SJCRH30 (cell line): ENCODE measurements around the gene DPAGT1. TPM values are rescaled to one million over a fixed set of nuclear protein-coding genes. Genes with fewer than 3 reads are reported as not detected.

Experiments used
- DNase-seq, 2 experiments: peaks; one replicate each; pipeline ENCODE4 v3.0.0-alpha.2; 2015 to 2020
- H3K27ac ChIP-seq: fragments of 250-450 bp; sonication (Bioruptor Pico); 2 replicates; pipeline ENCODE4 v1.5.1; 2020; ENCODE audit warnings: mild to moderate bottlenecking, moderate library complexity
- H3K27me3 ChIP-seq: fragments of 250-450 bp; sonication (Bioruptor Pico); 2 replicates; pipeline ENCODE4 v1.5.1; 2020; ENCODE audit warnings: mild to moderate bottlenecking, moderate library complexity
- H3K36me3 ChIP-seq: fragments of 250-450 bp; sonication (Bioruptor Pico); 2 replicates; pipeline ENCODE4 v1.5.1; 2020; ENCODE audit warnings: mild to moderate bottlenecking, moderate library complexity
- H3K4me1 ChIP-seq: fragments of 250-450 bp; sonication (Bioruptor Pico); 2 replicates; pipeline ENCODE4 v1.5.1; 2020; ENCODE audit warnings: mild to moderate bottlenecking, moderate library complexity
- H3K4me3 ChIP-seq: fragments of 250-450 bp; sonication (Bioruptor Pico); 2 replicates; pipeline ENCODE4 v1.5.1; 2020; ENCODE audit warnings: mild to moderate bottlenecking, moderate library complexity
- H3K9me3 ChIP-seq: fragments of 250-450 bp; sonication (Bioruptor Pico); replicated peaks from 2 replicates; pipeline ENCODE4 v1.5.1; 2020; ENCODE audit warnings: mild to moderate bottlenecking, moderate library complexity
- total RNA-seq: library from RNA; depleted of rRNA; stranded (reverse); fragments of >200 nt; shearing (Covaris generic); gene quantifications from 2 replicates; pipeline ENCODE4 v1.2.3, GENCODE V29; 2014; rRNA removed

The DPAGT1 gene
- total RNA-seq, 1 experiment from 2014 or later, result 23.7 TPM

DNA sequence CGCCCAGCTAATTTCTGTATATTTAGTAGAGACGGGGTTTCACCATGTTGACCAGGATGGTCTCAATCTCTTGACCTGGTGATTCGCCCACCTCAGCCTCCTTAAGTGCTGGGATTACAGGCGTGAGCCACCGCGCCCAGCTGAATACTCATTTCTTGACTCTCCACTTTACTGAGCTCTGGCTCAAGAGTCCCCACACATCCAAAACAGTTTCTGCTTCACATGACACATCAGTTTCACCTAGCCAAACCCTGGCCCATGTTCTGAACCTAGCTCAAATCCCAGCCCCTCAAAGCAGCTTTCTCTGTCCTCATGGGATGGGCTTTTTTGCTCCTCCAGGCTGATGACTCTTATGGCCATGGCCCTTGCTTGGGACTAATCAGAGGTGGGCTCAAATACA, 54.4 kb downstream of the DPAGT1 start:
- Histone ChIP-seq H3K27me3 (no peaks in the 10 kb centered on the region), H3K9me3 (no peaks in the 10 kb centered on the region), H3K4me1 (no peaks in the 10 kb centered on the region), H3K36me3 (peaks cover 2% of the 10 kb centered on the region), H3K27ac (no peak overlapping the region), H3K4me3 (no peak overlapping the region)
- DNase-seq, result no peak

Other genes with a start within 250 kb of the DPAGT1 start
- not detected in 2 replicates for gene CXCR5, start 218.0 kb downstream of the DPAGT1 start, total RNA-seq
- 2.2 and 4.3 TPM in 2 replicates for gene BCL9L, start 175.9 kb downstream of the DPAGT1 start, total RNA-seq
- not detected in 2 replicates for gene UPK2, start 145.6 kb downstream of the DPAGT1 start, total RNA-seq
- gene FOXR1, start 130.1 kb downstream of the DPAGT1 start, total RNA-seq, result not detected in 2 replicates
- 12.7 and 17.5 TPM in 2 replicates for gene CENATAC, start 103.7 kb downstream of the DPAGT1 start, total RNA-seq
- 797 and 901 TPM in 2 replicates for gene RPS25, start 83.5 kb downstream of the DPAGT1 start, total RNA-seq
- gene TRAPPC4, start 83.1 kb downstream of the DPAGT1 start, total RNA-seq, result 33.1 and 34.8 TPM in 2 replicates
- gene SLC37A4, start 71.0 kb downstream of the DPAGT1 start, total RNA-seq, result 8.7 and 9.8 TPM in 2 replicates
- gene HYOU1, start 44.6 kb downstream of the DPAGT1 start, total RNA-seq, result 68.1 and 79.3 TPM in 2 replicates
- 11.6 and 11.9 TPM in 2 replicates for gene VPS11, start 34.0 kb downstream of the DPAGT1 start, total RNA-seq
- gene HMBS, start 17.0 kb downstream of the DPAGT1 start, total RNA-seq, result 10.1 and 14.3 TPM in 2 replicates
- gene C2CD2L, start 5.5 kb upstream of the DPAGT1 start, total RNA-seq, result 4.1 and 4.8 TPM in 2 replicates
- gene HINFP, start 19.7 kb upstream of the DPAGT1 start, total RNA-seq, result 14.4 and 15.2 TPM in 2 replicates
- gene ABCG4, start 47.2 kb upstream of the DPAGT1 start, total RNA-seq, result 0.08 TPM in 1 of 2 replicates, not detected in the other
- 0.24 and 0.25 TPM in 2 replicates for gene NLRX1, start 66.9 kb upstream of the DPAGT1 start, total RNA-seq
- not detected in 2 replicates for gene NHERF4, start 83.6 kb upstream of the DPAGT1 start, total RNA-seq
- 11.8 and 12.9 TPM in 2 replicates for gene CBL, start 104.5 kb upstream of the DPAGT1 start, total RNA-seq
- gene MCAM, start 215.3 kb upstream of the DPAGT1 start, total RNA-seq, result 30.2 and 31.7 TPM in 2 replicates
- 8.3 and 10.4 TPM in 2 replicates for gene RNF26, start 232.7 kb upstream of the DPAGT1 start, total RNA-seq
- gene C1QTNF5, start 239.0 kb upstream of the DPAGT1 start, total RNA-seq, result 0.85 and 2.0 TPM in 2 replicates
- gene MFRP, start 244.9 kb upstream of the DPAGT1 start, total RNA-seq, result not detected in 2 replicates